GM23248 (cell line): ENCODE measurements around the gene ZBTB45. TPM values are rescaled to one million over a fixed set of nuclear protein-coding genes. Genes with fewer than 3 reads are reported as not detected.

Experiments
- DNase-seq: peaks from one replicate; pipeline ENCODE4 v3.0.0-alpha.2; 2015
- H2AFZ ChIP-seq: fragments of 200-600 bp; sonication (generic); 2 replicates; pipeline ENCODE4 v1.6.1; 2016; ENCODE audit warnings: antibody characterized with exemption
- H3F3A ChIP-seq: fragments of 200-600 bp; sonication (generic); 2 replicates; pipeline ENCODE4 v1.6.1; 2016; ENCODE audit warnings: mild to moderate bottlenecking, antibody characterized with exemption, mixed run types; ENCODE audit not compliant: insufficient read depth
- H3K27ac ChIP-seq: fragments of 200-600 bp; sonication (generic); 2 replicates; pipeline ENCODE4 v1.5.1; 2016; ENCODE audit warnings: mild to moderate bottlenecking
- H3K27me3 ChIP-seq: fragments of 200-600 bp; sonication (generic); replicated peaks from 2 replicates; pipeline ENCODE4 v1.6.1; 2016; ENCODE audit warnings: mild to moderate bottlenecking; ENCODE audit not compliant: insufficient read depth
- H3K36me3 ChIP-seq: fragments of 200-600 bp; sonication (generic); 2 replicates; pipeline ENCODE4 v1.6.1; 2016; ENCODE audit warnings: low read depth, mild to moderate bottlenecking
- H3K4me1 ChIP-seq: fragments of 200-600 bp; sonication (generic); 2 replicates; pipeline ENCODE4 v1.6.1; 2016; ENCODE audit warnings: mild to moderate bottlenecking; ENCODE audit not compliant: insufficient read depth
- H3K4me2 ChIP-seq: fragments of 200-600 bp; sonication (generic); one replicate; pipeline ENCODE4 v1.6.1; 2016; ENCODE audit warnings: mild to moderate bottlenecking; ENCODE audit not compliant: unreplicated experiment
- H3K4me3 ChIP-seq: fragments of 200-600 bp; sonication (generic); 2 replicates; pipeline ENCODE4 v1.5.1; 2016; ENCODE audit warnings: mild to moderate bottlenecking
- H3K79me2 ChIP-seq: fragments of 200-600 bp; sonication (generic); 2 replicates; pipeline ENCODE4 v1.6.1; 2016; ENCODE audit warnings: mild to moderate bottlenecking; ENCODE audit not compliant: insufficient read depth
- H3K9ac ChIP-seq: fragments of 200-600 bp; sonication (generic); 2 replicates; pipeline ENCODE4 v1.6.1; 2016; ENCODE audit warnings: mild to moderate bottlenecking
- H3K9me2 ChIP-seq: fragments of 200-600 bp; sonication (generic); 2 replicates; pipeline ENCODE4 v1.6.1; 2016; ENCODE audit warnings: mixed run types, mild to moderate bottlenecking, moderate library complexity; ENCODE audit not compliant: insufficient read depth
- H3K9me3 ChIP-seq: fragments of 200-600 bp; sonication (generic); one replicate; pipeline ENCODE4 v1.6.1; 2017; ENCODE audit warnings: low read depth
- H4K20me1 ChIP-seq: fragments of 200-600 bp; sonication (generic); 2 replicates; pipeline ENCODE4 v1.6.0; 2016; ENCODE audit not compliant: insufficient read depth
- EZH2 ChIP-seq: fragments of 200-600 bp; sonication (generic); IDR thresholded peaks from 2 replicates; pipeline ENCODE4 v1.6.1; 2018; ENCODE audit warnings: antibody characterized with exemption, mild to moderate bottlenecking; ENCODE audit not compliant: insufficient read depth, poor library complexity, severe bottlenecking
- EZH2phosphoT487 ChIP-seq: fragments of 200-600 bp; sonication (generic); IDR thresholded peaks from 2 replicates; pipeline ENCODE4 v1.6.1; 2018; ENCODE audit warnings: antibody characterized with exemption, moderate library complexity, mild to moderate bottlenecking, low read depth; ENCODE audit not compliant: insufficient read depth
- WGBS, 2 experiments: methylation state at CpG; one replicate each; pipeline ENCODE4 v1.1.6; 2015 to 2017; ENCODE audit warnings: low lambda C conversion rate in 2 of 2, low coverage in 1 of 2; ENCODE audit errors: missing lambda C conversion rate in 2 of 2; 5-methylcytosine and 5-hydroxymethylcytosine counted together
- in situ Hi-C: fragments of 300-500 bp; cut with MboI; formaldehyde crosslinking; loops from 2 replicates; pipeline ENCODE4 v1.15.0; 2020
- polyA plus RNA-seq: library from polyadenylated mRNA; unstranded; fragments of >200 nt; fragmentation: Nextera tagmentation; extraction: Ambion mirVana; gene quantifications from 2 replicates; pipeline ENCODE4 v1.2.1, GENCODE V29; 2016
- total RNA-seq: library from RNA; depleted of rRNA; stranded (reverse); fragments of >200 nt; shearing (Covaris generic); gene quantifications from 2 replicates; pipeline ENCODE4 v1.2.3, GENCODE V29; 2014

ZBTB45 gene
- total and polyA plus RNA-seq, 2 experiments from 2014 or later, result 9.0 to 16.0 TPM

- WGBS, 2 experiments, result 1% methylated on average over 69 of the region's 69 CpGs
- peaks cover 41% of the 10 kb centered on the region for H3F3A ChIP-seq
- no peak for TF ChIP-seq EZH2phosphoT487
- TF ChIP-seq EZH2, result no peak
- H3K4me1 ChIP-seq, result peaks cover 19% of the 10 kb centered on the region
- no peaks in the 10 kb centered on the region for H3K27me3 ChIP-seq
- peaks cover 28% of the 10 kb centered on the region for H3K36me3 ChIP-seq
- peak within 1 kb of the TSS; percentile 79 for H3K27ac ChIP-seq
- no peaks in the 10 kb centered on the region for H4K20me1 ChIP-seq
- no peaks in the 10 kb centered on the region for H3K9me2 ChIP-seq
- in situ Hi-C loops, result no loop called here
- peak within 1 kb of the TSS; percentile 73 for H2AFZ ChIP-seq
- H3K9ac ChIP-seq, result peak within 1 kb of the TSS; percentile 96
- H3K79me2 ChIP-seq, result peaks cover 79% of the 10 kb centered on the region
- DNase-seq, result peak; percentile 99
- H3K4me3 ChIP-seq, result peak within 1 kb of the TSS; percentile 86
- peak within 1 kb of the TSS; percentile 75 for H3K4me2 ChIP-seq
- H3K9me3 ChIP-seq, result no peaks in the 10 kb centered on the region
Observed at GRCh38 chr19:58554494-58555368, 35.1 kb upstream of the ZBTB45 start, which contains the start of gene CHMP2A. CHMP2A (minus strand) TSS chr19:58555105; CDS start chr19:58554212, 893 bp downstream.

- 29 to 31% methylated on average over 18 of the region's 18 CpGs for WGBS, 2 experiments
- peak overlapping the region; percentile 79 for H3K27ac ChIP-seq
- peak overlapping the region; percentile 75 for H3K4me2 ChIP-seq
- peaks cover 19% of the 10 kb centered on the region for H3K4me1 ChIP-seq
- H3K79me2 ChIP-seq, result peaks cover 87% of the 10 kb centered on the region
- no peak for DNase-seq
- H3K9me2 ChIP-seq, result no peaks in the 10 kb centered on the region
- H3K36me3 ChIP-seq, result peaks cover 36% of the 10 kb centered on the region
- no peaks in the 10 kb centered on the region for H3K27me3 ChIP-seq
- no peaks in the 10 kb centered on the region for H4K20me1 ChIP-seq
- in situ Hi-C loops, result no loop called here
- H3K9ac ChIP-seq, result peak overlapping the region; percentile 90
- peaks cover 40% of the 10 kb centered on the region for H3F3A ChIP-seq
- peak overlapping the region; percentile 86 for H3K4me3 ChIP-seq
- TF ChIP-seq EZH2phosphoT487 (no peak), EZH2 (no peak)
- H3K9me3 ChIP-seq, result no peaks in the 10 kb centered on the region
- no peak overlapping the region for H2AFZ ChIP-seq
Observed at GRCh38 chr19:58553799-58554493, 34.3 kb upstream of the ZBTB45 start.

- 99 to 100% methylated on average over 2 of the region's 2 CpGs for WGBS, 2 experiments
- no peak overlapping the region for H3K4me2 ChIP-seq
- H3K27me3 ChIP-seq, result no peaks in the 10 kb centered on the region
- H3F3A ChIP-seq, result peaks cover 40% of the 10 kb centered on the region
- H4K20me1 ChIP-seq, result no peaks in the 10 kb centered on the region; the same call in 1 of the 2 replicates
- H3K27ac ChIP-seq, result no peak overlapping the region
- TF ChIP-seq EZH2phosphoT487 (no peak), EZH2 (no peak)
- H3K4me3 ChIP-seq, result no peak overlapping the region
- H2AFZ ChIP-seq, result no peak overlapping the region
- in situ Hi-C loops, result no loop called here
- no peaks in the 10 kb centered on the region for H3K9me2 ChIP-seq
- no peaks in the 10 kb centered on the region for H3K9me3 ChIP-seq
- H3K36me3 ChIP-seq, result peaks cover 45% of the 10 kb centered on the region
- H3K79me2 ChIP-seq, result peaks cover 95% of the 10 kb centered on the region
- H3K9ac ChIP-seq, result no peak overlapping the region
- H3K4me1 ChIP-seq, result peaks cover 19% of the 10 kb centered on the region
- DNase-seq, result no peak
Observed at GRCh38 chr19:58552655-58553054, 33.0 kb upstream of the ZBTB45 start.

GRCh38 chr19:58551577-58552471 is 32.2 kb upstream of the ZBTB45 start:
- H3K4me3 ChIP-seq, result no peak overlapping the region
- H3K4me1 ChIP-seq, result peaks cover 22% of the 10 kb centered on the region
- no peak for DNase-seq
- no peaks in the 10 kb centered on the region; the same call in 1 of the 2 replicates for H4K20me1 ChIP-seq
- no peaks in the 10 kb centered on the region for H3K27me3 ChIP-seq
- H2AFZ ChIP-seq, result no peak overlapping the region
- H3K9me3 ChIP-seq, result no peaks in the 10 kb centered on the region
- no peaks in the 10 kb centered on the region for H3K9me2 ChIP-seq
- peaks cover 95% of the 10 kb centered on the region for H3K79me2 ChIP-seq
- H3F3A ChIP-seq, result peaks cover 40% of the 10 kb centered on the region
- H3K27ac ChIP-seq, result no peak overlapping the region
- in situ Hi-C loops, result no loop called here
- 93 to 94% methylated on average over 17 to 18 of the region's 18 CpGs for whole genome bisulfite sequencing, 2 experiments
- H3K4me2 ChIP-seq, result no peak overlapping the region
- no peak overlapping the region for H3K9ac ChIP-seq
- TF ChIP-seq EZH2phosphoT487, result no peak
- TF ChIP-seq EZH2, result no peak
- H3K36me3 ChIP-seq, result peaks cover 50% of the 10 kb centered on the region
